ENCODE data around the gene WASF1. TPM values are rescaled to one million over a fixed set of nuclear protein-coding genes. Genes with fewer than 3 reads are reported as not detected.

Gene WASF1
- total RNA-seq, 1 experiment from 2014 or later: 28.6 TPM

DNA sequence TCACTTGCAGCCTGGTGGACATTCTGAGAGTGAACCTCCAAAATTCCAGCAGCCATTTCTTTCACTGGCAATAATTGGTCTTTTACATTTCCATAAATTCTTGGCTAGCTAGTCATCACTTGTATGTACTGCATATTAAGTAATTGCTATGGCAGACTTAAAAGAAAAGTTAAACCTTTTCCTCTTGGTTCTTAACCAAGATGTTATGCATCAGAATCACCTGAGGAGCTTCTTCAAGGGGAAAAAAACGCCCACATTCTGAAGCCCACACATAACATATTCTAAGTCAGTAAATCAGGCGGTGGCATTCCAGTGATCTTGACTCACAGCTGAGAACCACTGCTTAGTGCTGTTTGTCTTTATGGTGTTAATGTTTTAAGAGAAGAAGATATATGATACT lies 37.8 kb upstream of the WASF1 start:
- H3K79me1 ChIP-seq (ENCODE audit: insufficient read depth, low read depth, low read length, poor library complexity, severe bottlenecking): no peaks in the 10 kb centered on the region
- DNase-seq: no peak
- H3K23me2 ChIP-seq (ENCODE audit: insufficient read length, low read depth, low read length, poor library complexity, severe bottlenecking): no peaks in the 10 kb centered on the region
- no peak overlapping the region for H3K27ac ChIP-seq (ENCODE audit: insufficient read length, low read depth, low read length)
- no peak overlapping the region for H3K18ac ChIP-seq (ENCODE audit: insufficient read length, low read depth, low read length)
- no peak overlapping the region for H4K8ac ChIP-seq (replicated peaks; ENCODE audit: insufficient read length, low read depth, low read length)
- H4K5ac ChIP-seq (ENCODE audit: insufficient read length, low read depth, low read length): no peak overlapping the region
- no peak overlapping the region for H3K4ac ChIP-seq (ENCODE audit: low read depth, low read length)
- Mint-ChIP-seq H3K4me1 (no peaks in the 10 kb centered on the region), H3K36me3 (ENCODE audit: insufficient read depth in 1 of 3, low read depth in 3 of 3) (peaks cover 24 to 54% (median 43%) of the 10 kb centered on the region in 3 experiments), H3K27me3 (ENCODE audit: low read depth) (no peaks in the 10 kb centered on the region), H3K27ac (no peak overlapping the region), H3K4me3 (no peak overlapping the region), H3K9me3 (no peaks in the 10 kb centered on the region; a peak in 1 of 5 replicates)
- no CpG with 5 or more reads among the region's 2 CpGs for WGBS (ENCODE audit: extremely low coverage, insufficient read length, low lambda C conversion rate)
- no peak overlapping the region for H2AFZ ChIP-seq (ENCODE audit: low read length)
- H2BK20ac ChIP-seq (ENCODE audit: low read depth, low read length, poor library complexity, severe bottlenecking): no peak overlapping the region
- H3K4me1 ChIP-seq (ENCODE audit: insufficient read depth, low read length): no peaks in the 10 kb centered on the region
- no peak for TF ChIP-seq CTCF (conservative IDR thresholded peaks at IDR 0.05)
- no peaks in the 10 kb centered on the region for H3K79me2 ChIP-seq (ENCODE audit: insufficient read depth, low read length)
- no peak overlapping the region for H3K56ac ChIP-seq (ENCODE audit: insufficient read length, low read depth, low read length)
- no peaks in the 10 kb centered on the region for H4K20me1 ChIP-seq (ENCODE audit: control insufficient read depth, insufficient read depth, insufficient read length)
- H3K27me3 ChIP-seq (ENCODE audit: insufficient read depth, low read length): no peaks in the 10 kb centered on the region
- no peak overlapping the region for H2BK12ac ChIP-seq (ENCODE audit: insufficient read length, low read depth, low read length)
- no peak overlapping the region for H2BK5ac ChIP-seq (ENCODE audit: insufficient read length, low read length)
- no peak overlapping the region for H2BK15ac ChIP-seq (ENCODE audit: low read depth, low read length)
- H4K91ac ChIP-seq (ENCODE audit: insufficient read length, low read depth, low read length): no peak overlapping the region
- H3K23ac ChIP-seq (ENCODE audit: insufficient read length, low read depth, low read length): no peak overlapping the region
- H3T11ph ChIP-seq (ENCODE audit: low read length): no peak overlapping the region
- no peak overlapping the region for H3K14ac ChIP-seq (ENCODE audit: insufficient read depth, low read length)
- H2BK120ac ChIP-seq (ENCODE audit: low read depth, low read length, poor library complexity, severe bottlenecking): no peak overlapping the region
- H3K4me2 ChIP-seq (ENCODE audit: insufficient read depth, insufficient read length, low read length): no peak overlapping the region
- no peak overlapping the region for H2AK5ac ChIP-seq (ENCODE audit: insufficient read length, low read length)
- H3K9ac ChIP-seq (ENCODE audit: extremely low read depth, insufficient read length, low read length): no peak overlapping the region
- no peaks in the 10 kb centered on the region for H3K9me3 ChIP-seq (ENCODE audit: control insufficient read depth, low read depth, low read length)

All from H9 (cell line).